HG02973 (cell line): ENCODE measurements around the gene DPYD.
"Not testable (repeated sequence)": the region's sequence is repeated elsewhere in the genome, so short reads cannot be mapped to it uniquely, and the experiment has no call there.

Source experiments
- ATAC-seq: cut with Tn5 transposase; IDR thresholded peaks from one replicate; pipeline ENCODE4 v1.9.1; 2021; ENCODE audit warnings: moderate library complexity; ENCODE audit not compliant: unreplicated experiment

Gene DPYD

DNA sequence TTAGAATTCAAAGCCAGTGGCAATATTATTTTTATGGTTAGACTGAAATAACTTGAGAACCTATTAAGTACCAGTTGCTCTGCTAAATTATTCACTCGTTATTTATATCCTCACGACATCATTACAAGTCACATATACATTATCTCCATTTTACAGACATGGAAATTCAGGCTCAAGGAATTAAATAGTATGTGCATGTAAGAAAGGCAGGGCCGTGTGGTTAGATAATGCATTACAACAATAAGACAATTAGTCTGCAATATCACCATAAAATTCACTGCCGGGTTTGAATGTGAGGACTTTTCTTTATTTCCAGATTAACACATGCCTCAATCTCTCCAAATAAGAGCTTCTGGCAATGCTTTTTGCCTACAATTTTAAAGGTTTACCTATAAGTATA is 675.8 kb downstream of the DPYD start:
- no peak for ATAC-seq

DNA sequence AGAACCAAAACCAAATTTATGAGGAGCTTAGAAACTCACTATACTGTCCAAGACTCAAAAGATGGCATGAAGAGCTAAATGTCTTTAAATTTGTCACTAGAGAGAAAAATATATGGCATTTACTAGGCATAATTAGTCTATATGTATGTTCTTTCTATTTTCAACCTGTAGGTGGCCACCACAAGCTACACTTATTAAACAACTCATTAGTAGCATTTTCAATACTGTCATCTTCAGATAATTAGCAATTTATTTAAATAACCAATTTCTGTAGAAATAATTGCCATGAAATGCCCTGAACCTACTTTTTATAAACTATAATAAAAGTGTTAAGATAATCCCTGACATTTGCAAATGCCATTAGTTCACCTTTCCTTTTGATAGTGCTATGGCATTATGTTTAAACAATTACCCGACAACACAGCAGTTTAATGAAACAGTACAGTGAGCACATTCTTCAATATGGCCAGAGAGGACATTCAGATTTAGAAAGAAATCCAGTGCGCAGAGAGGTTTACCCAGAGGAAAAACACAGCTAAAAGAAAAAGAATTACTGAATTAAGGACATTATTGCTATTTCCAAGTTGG is 676.8 kb downstream of the DPYD start:
- ATAC-seq, result no peak

DNA sequence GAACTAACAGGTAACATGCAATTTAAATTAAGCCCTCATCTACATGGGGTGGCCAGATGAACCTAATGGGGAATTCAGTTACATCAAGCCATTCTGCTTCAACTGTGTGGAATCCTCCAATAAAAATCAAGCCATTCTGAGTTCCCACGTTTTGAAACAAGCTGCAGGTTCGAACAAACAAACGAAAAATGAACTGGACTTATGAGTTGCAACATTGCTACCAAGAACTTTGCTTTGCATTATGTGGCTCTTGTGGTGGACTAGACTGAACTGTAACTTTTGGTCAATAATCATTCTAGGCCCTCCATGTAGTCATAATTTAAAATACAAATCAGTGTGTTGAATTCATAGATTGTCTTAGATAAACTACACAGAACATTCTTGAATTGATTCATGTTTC is 682.0 kb downstream of the DPYD start:
- no peak for ATAC-seq

DNA sequence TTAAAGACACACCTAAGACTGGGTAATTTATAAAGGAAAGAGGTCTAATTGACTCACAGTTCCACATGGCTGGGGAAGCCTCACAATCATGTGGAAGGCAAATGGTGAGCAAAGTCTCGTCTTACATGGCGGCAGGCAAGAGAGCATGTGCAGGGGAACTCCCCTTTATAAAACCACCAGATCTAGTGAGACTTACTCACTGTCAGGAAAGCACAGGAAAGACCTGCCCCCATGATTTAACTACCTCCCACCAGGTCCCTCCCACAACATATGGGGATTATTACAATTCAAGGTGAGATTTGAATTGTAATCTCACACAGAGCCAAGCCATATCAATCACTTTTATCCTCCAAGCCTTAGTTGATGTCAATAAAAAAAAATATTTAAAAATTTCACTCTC is 689.5 kb downstream of the DPYD start:
- not testable (repeated sequence) for ATAC-seq

DNA sequence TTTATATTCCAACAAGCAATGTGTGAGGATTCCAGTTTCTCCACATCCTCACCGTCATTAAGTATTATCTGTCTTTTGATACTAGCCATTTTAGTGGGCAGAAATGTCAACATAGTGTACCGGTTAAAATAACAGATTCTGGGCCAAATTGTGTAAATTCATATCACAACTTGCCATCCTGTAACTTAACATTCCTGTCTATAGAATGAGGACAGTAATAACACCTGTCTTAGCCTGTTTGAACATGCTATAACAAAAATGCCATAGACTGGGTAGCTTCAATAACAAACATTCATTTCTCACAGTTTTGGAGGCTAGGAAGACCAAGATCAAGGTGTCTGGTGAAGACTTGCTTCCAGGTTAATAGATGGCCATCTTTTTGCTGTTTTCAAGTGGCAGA is 708.2 kb downstream of the DPYD start:
- no peak for ATAC-seq

DNA sequence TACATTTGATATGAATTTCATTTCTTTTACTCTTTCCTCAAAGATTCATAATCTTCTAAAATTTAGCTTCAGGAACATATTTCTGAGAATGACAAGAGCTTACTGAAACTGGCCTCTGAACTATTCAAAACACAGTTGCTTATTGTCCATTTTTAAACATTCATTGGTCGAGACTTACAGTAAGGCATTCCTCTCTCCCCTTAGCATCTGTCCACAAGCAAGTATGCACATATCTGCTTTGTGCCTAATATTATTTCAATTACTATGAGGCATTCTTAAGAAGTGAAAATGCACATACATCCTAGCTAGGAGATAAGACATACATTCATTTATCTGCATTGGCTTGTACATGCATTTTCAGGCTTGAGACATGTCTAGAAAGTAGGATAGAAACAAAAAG is 710.5 kb downstream of the DPYD start:
- no peak for ATAC-seq

DNA sequence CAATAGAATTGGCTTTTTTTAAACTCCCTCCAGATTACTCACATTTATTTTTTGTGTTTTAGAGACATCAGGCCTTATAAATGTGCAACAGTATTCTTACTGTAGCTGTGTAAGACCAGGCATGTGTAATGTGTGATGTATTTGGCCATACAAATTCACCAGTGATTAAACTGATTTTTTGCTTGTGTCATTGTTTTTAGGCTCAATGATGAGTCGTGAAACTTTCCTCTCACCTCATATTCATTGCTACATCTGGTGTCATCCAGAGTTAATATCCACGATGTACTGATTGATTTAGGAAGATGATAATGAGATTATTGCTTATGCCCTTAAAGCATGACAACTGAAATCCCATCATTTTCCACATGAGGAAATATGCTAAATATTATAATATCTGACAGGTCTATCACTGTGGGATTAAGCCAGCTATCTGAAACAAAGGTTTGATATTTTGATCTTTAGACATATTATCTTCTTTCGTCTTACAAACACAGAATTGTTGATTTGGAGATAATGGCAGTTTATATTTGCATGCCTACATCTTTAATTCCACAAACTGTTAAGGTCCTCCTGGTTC is 711.4 kb downstream of the DPYD start:
- ATAC-seq, result no peak

DNA sequence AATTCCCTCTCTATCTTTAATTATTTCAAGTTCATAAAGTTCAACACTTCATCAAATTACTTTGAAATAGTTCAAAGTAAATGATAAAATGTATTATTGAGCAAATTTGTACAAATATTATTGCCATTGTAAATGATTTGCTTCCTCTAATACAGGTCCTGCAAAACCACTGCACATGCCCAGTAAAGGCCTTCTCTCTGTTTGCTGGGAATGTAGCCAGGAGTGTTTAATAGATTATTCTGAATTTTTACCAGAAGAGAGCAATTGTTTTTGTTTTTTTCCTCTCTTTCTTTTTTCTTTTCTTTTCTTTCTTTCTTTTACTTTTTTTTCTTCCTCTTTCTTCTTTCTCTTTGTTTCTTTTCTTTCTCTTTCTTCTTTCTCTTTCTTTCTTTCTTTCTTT is 713.0 kb downstream of the DPYD start:
- no peak for ATAC-seq

DNA sequence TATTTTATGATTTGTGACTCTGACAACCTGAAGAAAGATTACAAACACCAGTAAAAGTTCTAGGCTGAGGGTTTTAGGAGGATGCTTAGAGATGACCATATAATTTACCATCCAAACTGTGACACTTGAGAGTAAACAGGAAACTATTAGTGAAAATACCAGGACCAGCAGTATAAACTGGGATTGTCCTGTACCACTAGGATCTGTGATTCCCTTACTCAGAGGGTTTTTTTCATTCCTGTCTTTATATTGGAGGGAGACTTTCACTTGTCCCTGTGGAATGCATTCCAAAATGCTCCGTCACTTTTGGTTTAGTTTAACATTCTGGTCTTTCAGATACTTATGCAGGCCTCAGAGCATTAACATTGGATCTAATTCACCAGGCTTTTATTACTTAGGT is 716.4 kb downstream of the DPYD start:
- ATAC-seq, result no peak

DNA sequence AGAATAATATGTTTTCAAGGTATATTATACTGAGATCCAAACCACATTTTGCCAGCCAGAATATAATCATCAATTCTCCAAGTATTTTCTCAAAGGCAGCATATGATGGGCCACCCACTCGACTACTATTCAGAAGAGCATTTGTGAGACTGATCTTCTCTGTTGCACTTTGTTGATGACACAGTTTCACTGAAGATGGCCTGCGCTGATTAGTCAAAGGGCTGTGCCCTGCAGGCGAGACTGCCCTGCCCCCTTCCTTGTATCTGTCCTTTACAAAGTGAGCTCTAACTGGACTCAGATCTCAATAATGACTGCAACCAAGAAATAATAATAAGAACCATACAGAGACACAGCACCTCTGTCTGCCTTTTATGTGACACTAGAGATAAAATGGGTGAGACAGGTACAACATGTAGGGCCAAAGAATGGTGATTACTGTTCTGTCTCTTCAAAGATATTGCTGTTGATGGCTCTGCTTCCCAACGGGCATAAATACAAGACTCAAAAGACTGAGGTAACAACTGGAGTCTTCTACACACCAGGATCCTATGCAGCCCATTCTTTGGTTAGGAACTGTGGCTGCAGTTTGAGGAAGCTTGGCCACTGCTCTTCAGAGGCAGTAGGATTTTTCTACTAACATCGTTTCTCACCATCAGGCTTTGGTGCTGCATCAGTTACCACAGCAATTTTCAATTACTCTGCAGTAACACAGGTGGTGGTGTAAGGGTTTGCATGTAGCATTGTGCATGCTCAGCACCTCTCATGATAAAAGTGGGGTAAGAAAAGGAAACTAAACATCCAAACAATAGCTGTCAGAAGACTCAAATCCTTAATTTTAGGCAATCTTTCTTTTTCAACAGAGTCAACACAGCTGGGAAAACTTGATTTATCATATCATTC is 718.1 kb downstream of the DPYD start:
- no peak for ATAC-seq

DNA sequence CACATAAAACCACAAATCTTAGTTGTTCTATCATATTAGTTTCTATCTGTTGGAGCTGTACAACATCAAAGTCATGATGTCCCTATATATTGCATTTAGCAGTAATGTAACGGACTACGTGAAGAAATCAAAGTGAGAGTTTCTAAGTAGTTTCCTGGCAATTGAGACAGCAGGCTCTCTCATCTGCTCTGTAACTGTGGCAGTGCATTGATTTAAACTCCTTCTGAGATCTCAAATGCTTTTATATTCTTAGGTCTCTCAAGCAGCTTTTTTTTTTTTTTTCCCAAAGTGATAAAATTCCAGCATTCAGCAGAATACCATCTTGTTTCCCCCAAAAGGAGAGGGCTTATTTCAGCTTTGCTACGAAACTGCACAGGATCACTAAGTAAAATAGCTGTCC is 719.2 kb downstream of the DPYD start:
- ATAC-seq, result no peak

DNA sequence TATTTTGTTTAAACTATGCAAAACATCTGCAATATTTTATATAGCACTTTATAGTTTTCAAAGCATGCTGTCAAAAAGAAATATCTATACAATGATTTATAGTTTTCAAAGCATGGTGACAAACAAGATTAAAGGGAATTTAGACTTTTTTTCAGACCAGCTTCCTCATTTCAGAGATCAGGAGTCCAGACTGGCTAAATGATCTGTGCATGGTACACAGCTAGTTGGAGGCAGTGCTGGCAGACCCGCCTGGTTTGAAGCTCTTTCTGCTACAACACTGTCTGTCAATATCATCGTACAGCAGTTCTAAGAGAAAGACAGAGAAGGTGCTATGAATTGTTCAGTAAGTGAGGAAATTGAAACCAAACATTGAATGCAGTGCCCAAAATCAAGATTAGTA is 720.2 kb downstream of the DPYD start:
- no peak for ATAC-seq

DNA sequence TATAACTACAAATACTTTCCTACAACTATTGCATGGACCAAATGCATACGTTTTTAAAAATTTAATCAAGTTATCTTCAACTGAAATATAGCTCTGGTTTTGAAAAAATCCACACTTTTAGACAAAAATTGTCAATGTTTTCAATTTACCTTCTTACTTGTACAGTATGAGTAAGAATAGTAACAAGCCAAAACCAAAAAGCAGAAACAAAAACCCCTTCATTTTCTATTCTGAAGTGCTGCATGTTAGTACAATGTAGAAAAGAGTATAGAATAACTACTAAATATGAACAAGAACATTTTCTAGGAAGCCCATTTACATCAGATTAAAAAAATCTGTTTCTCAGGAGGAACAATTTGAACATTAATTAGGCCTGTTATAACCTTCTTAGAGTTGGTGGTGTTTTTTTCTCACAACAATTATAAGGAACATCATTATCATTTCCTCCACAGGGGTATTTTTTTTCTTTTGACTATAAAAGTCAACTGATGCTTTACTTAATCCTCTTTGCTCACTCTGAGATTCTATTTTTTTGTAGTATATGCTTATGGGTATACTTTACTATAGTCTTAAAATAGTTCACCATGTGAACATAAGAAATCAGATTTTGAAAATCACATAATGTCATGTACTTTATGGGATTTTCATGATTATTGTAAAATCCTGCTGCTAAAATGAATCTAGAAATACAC is 723.9 kb downstream of the DPYD start:
- peak; percentile 61 for ATAC-seq

DNA sequence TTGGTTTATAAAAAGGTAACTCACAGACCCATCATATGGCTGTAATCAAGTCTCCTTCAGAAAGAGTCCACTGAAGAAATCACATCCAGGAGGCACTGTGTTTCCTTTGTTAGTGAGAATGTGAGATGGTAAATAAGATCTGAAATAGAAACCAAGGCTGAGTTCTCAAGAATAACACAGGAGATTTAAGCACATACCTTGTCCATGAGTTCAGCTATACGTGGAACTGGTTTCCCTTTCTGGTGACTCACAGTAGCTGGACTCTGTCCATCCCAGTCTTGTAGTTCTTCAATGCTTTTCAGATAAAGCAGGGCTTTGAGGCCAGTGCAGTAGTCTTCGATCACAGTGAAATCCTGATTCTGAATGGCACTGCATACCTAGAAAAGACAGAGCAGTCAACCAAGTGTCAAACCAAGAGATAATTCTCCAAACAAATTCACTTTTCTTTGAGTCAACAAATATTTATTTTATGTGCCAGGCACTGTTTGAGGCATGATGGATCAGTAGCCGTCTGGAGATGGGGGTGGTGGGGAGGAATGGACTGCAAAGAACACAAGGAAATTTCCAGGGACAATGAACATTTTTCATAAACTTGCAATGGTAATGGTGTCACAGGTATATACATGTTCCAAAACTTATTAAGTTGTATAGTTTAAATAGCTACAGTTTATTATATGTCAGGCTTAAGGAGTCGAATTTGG is 727.8 kb downstream of the DPYD start:
- ATAC-seq, result no peak

DNA sequence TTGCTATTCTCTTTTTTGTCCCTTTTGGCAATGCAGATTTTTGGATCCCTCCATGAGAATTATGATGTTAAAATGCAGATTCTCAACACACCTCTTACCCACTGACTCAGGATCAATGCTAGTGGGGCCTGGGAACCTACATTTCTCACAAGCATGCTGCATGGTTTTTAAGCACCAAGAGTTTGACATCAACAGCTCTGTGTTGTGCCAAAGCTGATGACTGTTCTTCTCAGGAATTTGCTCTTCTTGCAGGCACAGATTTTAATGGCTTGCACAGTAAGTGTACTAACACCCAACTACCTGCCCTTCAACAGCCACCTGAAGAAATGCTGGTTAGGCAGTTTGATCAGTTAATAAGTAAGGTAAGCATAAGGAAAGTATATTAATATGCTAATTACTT is 730.5 kb downstream of the DPYD start:
- ATAC-seq, result no peak

DNA sequence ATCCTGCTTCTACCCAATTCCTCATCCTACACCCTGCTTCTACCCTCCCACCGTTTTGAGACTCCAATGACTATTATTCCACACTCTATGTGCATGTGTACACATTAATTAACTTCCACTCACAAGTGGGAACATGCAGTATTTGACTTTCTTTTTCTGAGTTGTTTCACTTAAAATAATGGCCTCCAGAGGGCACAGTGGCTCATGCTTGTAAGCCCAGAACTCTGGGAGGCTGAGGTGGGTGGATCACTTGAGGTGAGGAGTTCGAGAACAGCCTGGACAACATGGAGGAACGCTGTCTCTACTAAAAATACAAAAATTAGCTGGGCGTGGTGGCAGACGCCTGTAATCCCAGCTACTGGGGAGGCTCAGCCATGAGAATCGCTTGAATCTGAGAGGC is 734.5 kb downstream of the DPYD start:
- no peak for ATAC-seq

DNA sequence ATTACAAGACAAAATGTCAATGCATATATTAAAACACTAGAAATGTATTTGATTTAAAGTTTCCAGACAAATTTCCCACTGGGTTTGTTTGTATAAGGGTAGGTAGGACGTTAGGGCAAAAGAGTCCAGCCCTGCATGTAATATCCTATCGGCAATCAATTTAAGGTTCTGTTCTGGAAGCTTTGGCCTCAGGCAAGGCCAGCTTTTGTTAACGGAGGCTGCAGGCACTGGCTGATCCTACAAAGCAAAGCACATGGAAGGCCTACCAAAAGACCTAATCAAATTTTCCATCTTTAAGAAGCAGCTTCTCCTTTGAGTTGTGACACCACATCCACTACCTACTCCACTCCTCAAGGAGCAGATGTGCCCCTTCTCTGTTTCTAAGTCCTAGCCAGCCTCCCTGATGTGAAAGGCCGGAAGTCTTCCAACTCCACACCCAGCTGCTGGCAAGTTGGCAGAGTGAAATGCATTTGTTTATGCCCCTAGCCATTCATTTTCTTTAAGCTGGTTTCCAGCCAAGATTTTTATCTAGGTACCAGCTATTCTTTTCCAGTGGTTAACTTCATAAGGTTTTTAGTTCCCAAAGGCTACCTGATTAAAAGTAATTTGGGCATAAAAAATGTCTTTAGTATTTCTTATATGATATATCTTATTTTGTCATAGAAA is 746.7 kb downstream of the DPYD start:
- no peak for ATAC-seq

DNA sequence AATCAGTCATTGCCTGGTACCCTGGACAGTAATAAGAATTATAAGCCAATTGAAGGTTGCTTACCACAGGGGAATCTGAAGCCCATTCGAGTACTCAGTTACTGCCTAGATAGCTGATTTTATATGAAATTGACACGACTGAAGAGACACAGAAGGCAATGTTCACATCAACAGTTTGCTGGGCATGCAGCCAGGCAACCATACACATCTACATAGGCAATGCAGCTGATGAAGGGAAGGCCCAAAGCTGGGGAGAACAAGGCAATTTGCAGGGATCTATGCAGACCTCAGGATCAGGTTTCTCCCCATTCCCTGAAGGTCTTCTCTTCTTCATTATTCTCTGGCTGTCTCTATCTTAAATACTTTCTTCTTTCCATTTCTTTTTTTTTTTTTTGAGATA is 750.5 kb downstream of the DPYD start:
- no peak for ATAC-seq

DNA sequence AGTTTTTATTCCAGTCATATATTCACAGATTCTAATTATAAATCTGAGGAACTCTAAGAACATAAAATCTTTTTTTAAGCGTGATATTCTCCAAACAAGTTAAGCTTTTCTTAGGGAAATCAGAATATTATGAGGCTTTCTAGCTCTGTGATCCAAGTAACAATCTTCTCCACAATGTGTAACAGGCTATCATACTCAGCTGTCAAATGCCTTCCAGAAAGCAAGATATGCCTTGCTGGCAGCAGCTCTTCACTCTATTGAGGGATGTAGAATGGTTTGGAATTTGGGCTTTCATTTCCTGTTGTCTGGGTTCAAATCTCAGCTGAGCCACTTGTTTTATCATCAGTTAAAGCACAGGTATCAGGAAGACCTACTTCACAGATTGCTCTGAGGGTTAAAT is 752.8 kb downstream of the DPYD start:
- ATAC-seq, result no peak

DNA sequence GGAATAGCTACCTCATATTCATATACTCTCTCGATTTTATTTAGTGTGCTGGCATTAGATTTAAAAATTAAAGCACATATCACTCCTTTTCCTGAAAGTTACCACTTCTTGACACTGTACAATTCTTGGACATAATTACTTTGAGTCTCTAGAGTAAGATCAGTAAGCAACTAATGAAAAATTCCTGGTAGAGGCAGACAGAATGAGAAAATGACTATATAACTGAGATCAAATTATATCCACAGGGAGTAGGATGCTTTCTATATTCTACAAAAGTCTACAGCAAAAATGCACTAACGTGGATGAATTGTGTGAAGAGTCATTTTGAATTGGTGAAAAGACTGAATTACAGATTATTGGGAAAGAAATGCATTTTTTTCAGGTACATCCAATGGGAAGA is 753.6 kb downstream of the DPYD start:
- no peak for ATAC-seq

DNA sequence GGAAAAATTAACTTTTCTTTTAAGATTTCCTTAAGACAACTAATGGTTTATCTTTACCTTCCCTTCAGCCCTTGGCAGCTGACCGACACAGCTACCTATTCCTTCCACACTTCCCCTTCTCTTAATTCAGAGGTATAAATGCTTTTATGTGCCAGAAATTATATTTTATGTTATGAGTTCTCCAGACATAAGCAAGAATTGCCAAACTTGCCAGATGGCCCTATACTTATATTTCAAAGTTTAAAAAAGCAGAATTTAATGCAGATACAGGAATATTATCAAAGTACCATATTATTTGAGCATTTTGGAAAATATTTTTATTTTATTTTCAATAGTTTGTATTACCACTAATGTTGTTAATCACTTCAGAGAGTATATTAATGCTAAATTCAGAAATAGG is 754.2 kb downstream of the DPYD start:
- ATAC-seq, result no peak
